KMS-11 (cell line): ENCODE data around the gene HASPIN.
A peak's percentile ranks its signal among the peaks of the same experiment; 100 is the strongest.
"Not testable (repeated sequence)": the region's sequence is repeated elsewhere in the genome, so short reads cannot be mapped to it uniquely, and the experiment has no call there.

Experiments used
- H2AFZ ChIP-seq: fragments of 200-600 bp; sonication (generic); 2 replicates; pipeline ENCODE4 v1.6.1; 2016; ENCODE audit warnings: antibody characterized with exemption, mixed run types, low read depth
- H3K27ac ChIP-seq: fragments of 200-600 bp; sonication (generic); 2 replicates; pipeline ENCODE4 v1.6.1; 2016; ENCODE audit warnings: mild to moderate bottlenecking, mixed run types
- H3K27me3 ChIP-seq: fragments of 200-600 bp; sonication (generic); 2 replicates; pipeline ENCODE4 v1.6.1; 2017; ENCODE audit warnings: mild to moderate bottlenecking, low read depth, mixed run types, moderate library complexity; ENCODE audit not compliant: insufficient read depth
- H3K36me3 ChIP-seq: fragments of 200-600 bp; sonication (generic); 2 replicates; pipeline ENCODE4 v1.6.1; 2017; ENCODE audit warnings: mild to moderate bottlenecking, mixed run types; ENCODE audit not compliant: insufficient read depth
- H3K4me1 ChIP-seq: fragments of 200-600 bp; sonication (generic); 2 replicates; pipeline ENCODE4 v1.6.1; 2016; ENCODE audit warnings: mild to moderate bottlenecking, low read depth, mixed run types; ENCODE audit not compliant: poor library complexity, severe bottlenecking
- H3K4me2 ChIP-seq: fragments of 200-600 bp; sonication (generic); 2 replicates; pipeline ENCODE4 v1.7.0; 2016; ENCODE audit warnings: mild to moderate bottlenecking, mixed run types
- H3K4me3 ChIP-seq: fragments of 200-600 bp; sonication (generic); IDR thresholded peaks from 2 replicates; pipeline ENCODE4 v1.6.1; 2017; ENCODE audit warnings: low read depth, low read length, mixed read lengths; ENCODE audit not compliant: insufficient read depth
- H3K79me2 ChIP-seq: fragments of 200-600 bp; sonication (generic); 2 replicates; pipeline ENCODE4 v1.6.1; 2016; ENCODE audit warnings: low read depth, mixed run types; ENCODE audit not compliant: insufficient read depth
- H3K9ac ChIP-seq: fragments of 200-600 bp; sonication (generic); 2 replicates; pipeline ENCODE4 v1.6.1; 2016; ENCODE audit warnings: mild to moderate bottlenecking, mixed run types
- H4K20me1 ChIP-seq: fragments of 200-600 bp; sonication (generic); 2 replicates; pipeline ENCODE4 v1.6.1; 2016; ENCODE audit warnings: mild to moderate bottlenecking, mixed run types; ENCODE audit not compliant: insufficient read depth
- TF ChIP-seq, protein P1 (sequence below): fragments of 200-600 bp; sonication (generic); conservative IDR thresholded peaks from 2 replicates; pipeline ENCODE4 v1.6.1; 2017; ENCODE audit warnings: low read depth, mild to moderate bottlenecking, antibody characterized with exemption, low read length, moderate library complexity, mixed read lengths

HASPIN gene

GRCh38 chr17:3724378-3725077 lies 825 bp downstream of the HASPIN start:
- Histone ChIP-seq H4K20me1 (no peaks in the 10 kb centered on the region), H3K4me3 (no peak overlapping the region), H3K36me3 (no peaks in the 10 kb centered on the region), H3K79me2 (peaks cover 31% of the 10 kb centered on the region), H2AFZ (no peak overlapping the region), H3K27ac (no peak overlapping the region), H3K4me1 (peaks cover 23% of the 10 kb centered on the region), H3K9ac (peak overlapping the region; percentile 72), H3K27me3 (no peaks in the 10 kb centered on the region), H3K4me2 (peak overlapping the region; percentile 92)
- TF ChIP-seq, protein P1, sequence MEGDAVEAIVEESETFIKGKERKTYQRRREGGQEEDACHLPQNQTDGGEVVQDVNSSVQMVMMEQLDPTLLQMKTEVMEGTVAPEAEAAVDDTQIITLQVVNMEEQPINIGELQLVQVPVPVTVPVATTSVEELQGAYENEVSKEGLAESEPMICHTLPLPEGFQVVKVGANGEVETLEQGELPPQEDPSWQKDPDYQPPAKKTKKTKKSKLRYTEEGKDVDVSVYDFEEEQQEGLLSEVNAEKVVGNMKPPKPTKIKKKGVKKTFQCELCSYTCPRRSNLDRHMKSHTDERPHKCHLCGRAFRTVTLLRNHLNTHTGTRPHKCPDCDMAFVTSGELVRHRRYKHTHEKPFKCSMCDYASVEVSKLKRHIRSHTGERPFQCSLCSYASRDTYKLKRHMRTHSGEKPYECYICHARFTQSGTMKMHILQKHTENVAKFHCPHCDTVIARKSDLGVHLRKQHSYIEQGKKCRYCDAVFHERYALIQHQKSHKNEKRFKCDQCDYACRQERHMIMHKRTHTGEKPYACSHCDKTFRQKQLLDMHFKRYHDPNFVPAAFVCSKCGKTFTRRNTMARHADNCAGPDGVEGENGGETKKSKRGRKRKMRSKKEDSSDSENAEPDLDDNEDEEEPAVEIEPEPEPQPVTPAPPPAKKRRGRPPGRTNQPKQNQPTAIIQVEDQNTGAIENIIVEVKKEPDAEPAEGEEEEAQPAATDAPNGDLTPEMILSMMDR, result no peak

DNA sequence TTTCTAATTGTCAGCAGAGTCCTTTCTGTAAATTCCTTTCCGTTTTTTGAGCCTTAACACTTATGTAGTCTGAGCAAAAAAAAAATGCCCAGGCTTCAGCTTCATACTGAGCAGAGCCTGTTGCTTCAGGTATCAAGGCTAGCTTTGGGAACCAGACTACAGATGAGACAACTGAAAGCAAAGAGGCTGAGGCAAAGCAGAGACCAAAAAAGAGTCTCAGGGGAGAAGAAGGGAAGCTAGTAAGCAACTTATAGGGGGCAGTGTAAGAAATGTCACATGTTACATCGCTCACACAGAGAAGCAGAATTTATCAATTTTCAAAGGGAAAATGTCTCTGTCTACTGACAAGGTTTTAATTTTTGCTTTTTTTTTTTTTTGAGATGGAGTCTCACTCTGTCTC lies 3.3 kb downstream of the HASPIN start:
- H3K4me2 ChIP-seq, result no peak overlapping the region
- H3K9ac ChIP-seq, result no peak overlapping the region
- no peaks in the 10 kb centered on the region for H4K20me1 ChIP-seq
- H2AFZ ChIP-seq, result no peak overlapping the region
- H3K27ac ChIP-seq, result no peak overlapping the region
- peaks cover 23% of the 10 kb centered on the region for H3K4me1 ChIP-seq
- H3K4me3 ChIP-seq, result no peak overlapping the region
- H3K79me2 ChIP-seq, result peaks cover 31% of the 10 kb centered on the region
- no peaks in the 10 kb centered on the region for H3K27me3 ChIP-seq
- TF ChIP-seq, protein P1, result no peak
- H3K36me3 ChIP-seq, result no peaks in the 10 kb centered on the region

DNA sequence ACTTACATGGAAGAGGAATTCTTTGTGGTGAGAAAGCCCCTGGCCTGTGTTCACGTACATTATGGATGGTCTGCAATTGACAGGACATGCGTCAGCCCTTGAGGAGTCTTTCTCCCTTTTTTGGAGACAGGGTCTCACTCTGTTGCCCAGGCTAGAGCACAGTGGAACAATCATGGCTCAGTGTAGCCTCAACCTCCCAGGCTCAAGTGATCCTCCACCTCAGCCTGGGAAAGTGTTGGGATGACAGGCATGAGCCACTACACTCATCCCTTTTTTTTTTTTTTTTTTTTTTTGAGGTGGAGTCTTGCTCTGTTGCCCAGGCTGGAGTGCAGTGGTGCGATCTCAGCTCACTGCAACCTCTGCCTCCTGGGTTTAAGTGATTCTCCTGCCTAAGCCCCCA lies 4.4 kb downstream of the HASPIN start:
- not testable (repeated sequence) for H3K27me3 ChIP-seq, H3K27ac ChIP-seq, H3K9ac ChIP-seq, H3K4me2 ChIP-seq, H3K36me3 ChIP-seq, H2AFZ ChIP-seq, H3K4me3 ChIP-seq, H4K20me1 ChIP-seq
- Histone ChIP-seq H3K4me1 (peaks cover 16% of the 10 kb centered on the region), H3K79me2 (peaks cover 24% of the 10 kb centered on the region)

GRCh38 chr17:3729881-3730280 lies 6.2 kb downstream of the HASPIN start:
- H3K27ac ChIP-seq, result no peak overlapping the region
- H4K20me1 ChIP-seq, result no peaks in the 10 kb centered on the region
- peaks cover 15% of the 10 kb centered on the region; the same call in 1 of the 2 replicates for H3K79me2 ChIP-seq
- no peak overlapping the region for H3K4me2 ChIP-seq
- H2AFZ ChIP-seq, result no peak overlapping the region
- H3K27me3 ChIP-seq, result no peaks in the 10 kb centered on the region
- no peaks in the 10 kb centered on the region for H3K36me3 ChIP-seq
- no peak overlapping the region for H3K9ac ChIP-seq
- TF ChIP-seq, protein P1, result no peak
- no peak overlapping the region for H3K4me3 ChIP-seq
- peaks cover 16% of the 10 kb centered on the region for H3K4me1 ChIP-seq

DNA sequence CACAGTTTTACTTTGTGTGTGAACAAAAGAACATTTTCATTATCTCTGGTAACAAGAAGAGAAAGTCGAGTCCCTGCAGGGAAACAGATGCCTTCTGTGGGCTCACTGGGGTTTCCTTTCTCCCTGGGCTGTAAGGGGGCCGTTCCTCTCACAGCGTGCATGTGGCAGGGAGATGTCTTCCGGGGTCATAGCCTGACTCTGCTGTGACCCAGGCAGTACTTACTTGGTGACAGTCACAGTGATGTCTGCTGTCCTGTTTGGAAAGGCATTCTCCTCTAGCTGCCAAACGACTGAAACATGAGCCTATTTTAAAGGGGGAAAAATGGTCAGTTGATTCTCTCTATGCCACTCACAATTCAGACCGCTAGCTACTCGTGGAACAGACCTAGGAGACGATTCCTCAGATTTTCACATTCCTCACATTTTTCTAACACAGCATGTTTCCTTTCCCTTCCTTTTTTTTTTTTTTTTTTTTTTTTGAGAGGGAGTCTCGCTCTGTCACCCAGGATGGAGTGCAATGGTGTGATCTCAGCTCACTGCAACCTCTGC lies 7.3 kb downstream of the HASPIN start:
- no peaks in the 10 kb centered on the region for H3K27me3 ChIP-seq
- H3K27ac ChIP-seq, result no peak overlapping the region
- H3K4me1 ChIP-seq, result peaks cover 10% of the 10 kb centered on the region
- H3K9ac ChIP-seq, result no peak overlapping the region
- no peak overlapping the region for H3K4me2 ChIP-seq
- H2AFZ ChIP-seq, result no peak overlapping the region
- H4K20me1 ChIP-seq, result no peaks in the 10 kb centered on the region
- TF ChIP-seq, protein P1, result no peak
- H3K79me2 ChIP-seq, result peaks cover 5% of the 10 kb centered on the region; the same call in 1 of the 2 replicates
- no peaks in the 10 kb centered on the region for H3K36me3 ChIP-seq
- no peak overlapping the region for H3K4me3 ChIP-seq
